Left ventricle myocardium inferior (tissue), 1 donor: ENCODE measurements around the gene PCSK6. TPM values are rescaled to one million over a fixed set of nuclear protein-coding genes. Genes with fewer than 3 reads are reported as not detected.

ENCODE experiments used
- DNase-seq: peaks from one replicate; pipeline ENCODE4 v3.0.0-alpha.2; 2020
- H3K27ac ChIP-seq: fragments of 200-600 bp; replicated peaks from 2 replicates; pipeline ENCODE4 v1.8.0; 2021
- H3K27me3 ChIP-seq: fragments of 200-600 bp; 2 replicates; pipeline ENCODE4 v1.8.0; 2021; ENCODE audit warnings: low read depth
- H3K36me3 ChIP-seq: fragments of 200-600 bp; 2 replicates; pipeline ENCODE4 v1.8.0; 2021
- H3K4me1 ChIP-seq: fragments of 200-600 bp; 2 replicates; pipeline ENCODE4 v1.8.0; 2021
- H3K4me3 ChIP-seq: fragments of 200-600 bp; 2 replicates; pipeline ENCODE4 v1.8.0; 2021; ENCODE audit warnings: mild to moderate bottlenecking, moderate library complexity
- H3K9me3 ChIP-seq: fragments of 200-600 bp; replicated peaks from 2 replicates; pipeline ENCODE4 v1.8.0; 2021
- CTCF ChIP-seq: fragments of 200-600 bp; IDR thresholded peaks from 2 replicates; pipeline ENCODE4 v1.8.0; 2021; ENCODE audit warnings: antibody characterized with exemption, mild to moderate bottlenecking, borderline replicate concordance
- intact Hi-C: fragments of 100-400 bp; cut with micrococcal nuclease; formaldehyde crosslinking; loops from one replicate; pipeline ENCODE4 v1.11.0; 2022
- total RNA-seq: library from RNA; stranded (reverse); fragmentation: NEBNext Ultra II Directional; extraction: Animal tissue kit (Norgen Biotek cat#: 25700); gene quantifications from one replicate; pipeline ENCODE4 v1.2.1, GENCODE V29; 2021
- donor health status: DM: no; HTN: yes; CAD: no; lungs with severe emphysema.

The PCSK6 gene
- total RNA-seq, 1 donor from 2014 or later, result 28.6 TPM

DNA sequence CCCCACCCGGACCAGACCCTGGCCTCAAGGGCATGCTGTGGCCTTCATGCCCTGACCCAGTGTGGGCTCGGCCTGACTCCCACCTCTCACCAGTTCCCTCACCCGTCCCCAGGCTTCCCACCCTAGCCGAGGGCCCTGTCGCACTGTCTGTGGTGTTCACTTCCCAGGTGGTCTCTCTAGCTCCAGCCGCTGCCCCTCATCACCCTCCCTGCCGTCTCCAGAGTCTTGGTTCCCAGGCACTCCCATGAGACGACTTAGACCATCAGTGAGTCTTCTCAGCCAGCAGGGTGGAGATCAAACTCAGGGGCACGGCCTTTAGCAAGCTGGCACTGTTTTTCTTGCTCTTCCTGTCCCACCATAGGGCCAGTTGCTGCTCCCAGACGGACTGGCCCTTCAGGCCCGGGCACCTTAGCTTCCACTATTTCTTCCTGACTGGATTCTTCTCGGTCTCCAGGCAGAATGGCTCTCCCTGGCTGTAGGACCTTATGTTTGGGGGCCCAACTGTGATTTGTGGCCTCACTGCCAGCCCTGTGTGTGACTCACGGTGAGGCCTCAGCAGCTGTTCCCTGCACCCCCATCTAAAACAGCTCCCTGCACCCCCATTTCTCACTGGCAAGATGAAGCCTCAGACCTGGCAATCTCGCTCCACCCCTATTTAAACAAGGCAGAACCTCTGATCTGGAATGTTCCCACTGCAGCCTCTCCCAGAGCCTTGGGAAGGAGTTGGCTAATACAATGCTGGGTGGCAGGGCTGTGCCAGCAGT, 9.4 kb upstream of the PCSK6 start:
- Histone ChIP-seq H3K27me3 (peaks cover 28% of the 10 kb centered on the region), H3K4me3 (no peak overlapping the region), H3K27ac (peak overlapping the region; percentile 84), H3K4me1 (peaks cover 60% of the 10 kb centered on the region), H3K36me3 (no peaks in the 10 kb centered on the region), H3K9me3 (no peaks in the 10 kb centered on the region)
- TF ChIP-seq CTCF, result no peak
- intact Hi-C loops, result no loop called here
- DNase-seq, result no peak

GRCh38 chr15:101498076-101498716, 8.7 kb upstream of the PCSK6 start:
- peaks cover 28% of the 10 kb centered on the region for H3K27me3 ChIP-seq
- peaks cover 60% of the 10 kb centered on the region for H3K4me1 ChIP-seq
- peak overlapping the region; percentile 45 for H3K27ac ChIP-seq
- intact Hi-C loops, result no loop called here
- DNase-seq, result no peak
- H3K36me3 ChIP-seq, result no peaks in the 10 kb centered on the region
- no peak for TF ChIP-seq CTCF
- no peak overlapping the region for H3K4me3 ChIP-seq
- H3K9me3 ChIP-seq, result no peaks in the 10 kb centered on the region

- no peak for TF ChIP-seq CTCF
- peaks cover 65% of the 10 kb centered on the region for H3K4me1 ChIP-seq
- DNase-seq, result no peak
- H3K36me3 ChIP-seq, result no peaks in the 10 kb centered on the region
- intact Hi-C loops, result no loop called here
- H3K4me3 ChIP-seq, result peak overlapping the region; percentile 23
- no peaks in the 10 kb centered on the region for H3K9me3 ChIP-seq
- H3K27me3 ChIP-seq, result peaks cover 28% of the 10 kb centered on the region
- peak overlapping the region; percentile 45 for H3K27ac ChIP-seq
These were observed 8.1 kb upstream of the PCSK6 start for GRCh38 chr15:101497484-101498034.

DNA sequence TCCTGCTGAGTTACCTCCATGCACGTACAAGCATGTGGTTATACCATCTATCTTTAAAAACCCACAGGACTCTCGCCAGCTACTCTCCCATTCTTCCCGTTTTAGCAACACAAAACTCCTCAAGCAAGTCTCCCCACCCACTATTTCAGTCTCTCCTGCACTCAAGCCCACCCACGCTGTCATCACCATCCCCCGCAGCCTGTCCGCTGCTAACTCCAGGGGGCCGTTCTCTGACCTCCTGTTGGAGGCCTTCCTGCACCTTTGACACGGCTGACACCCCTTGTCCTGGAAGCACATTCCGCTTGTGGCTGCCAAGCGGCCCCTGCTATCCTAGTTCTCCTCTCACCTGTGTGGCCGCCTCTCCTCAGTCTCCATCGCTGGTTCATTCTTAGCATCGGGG, 7.5 kb upstream of the PCSK6 start:
- Histone ChIP-seq H3K27ac (no peak overlapping the region), H3K36me3 (no peaks in the 10 kb centered on the region), H3K4me3 (peak overlapping the region; percentile 23), H3K4me1 (peaks cover 66% of the 10 kb centered on the region), H3K9me3 (no peaks in the 10 kb centered on the region), H3K27me3 (peaks cover 28% of the 10 kb centered on the region)
- no peak for DNase-seq
- TF ChIP-seq CTCF, result no peak
- intact Hi-C loops, result no loop called here

- Histone ChIP-seq H3K9me3 (no peaks in the 10 kb centered on the region), H3K4me1 (peaks cover 60% of the 10 kb centered on the region), H3K4me3 (peak overlapping the region; percentile 23), H3K36me3 (no peaks in the 10 kb centered on the region), H3K27me3 (peaks cover 28% of the 10 kb centered on the region), H3K27ac (no peak overlapping the region)
- intact Hi-C loops, result no loop called here
- no peak for DNase-seq
- TF ChIP-seq CTCF, result no peak
These were observed 6.9 kb upstream of the PCSK6 start for GRCh38 chr15:101496198-101496986.
